Measurements from ENCODE around the gene ANKZF1. TPM values are rescaled to one million over a fixed set of nuclear protein-coding genes. Genes with fewer than 3 reads are reported as not detected.

Gene ANKZF1
- total RNA-seq, 4 donors from 2014 or later, result 31.8 to 57.6 (median 38.7) TPM

GRCh38 chr2:219250049-219250781, 20.6 kb downstream of the ANKZF1 start:
- Histone ChIP-seq H3K27ac (peak overlapping the region; percentile 54 to 72), H3K4me3 (no peak overlapping the region), H3K27me3 (peaks cover 0 to 8% of the 10 kb centered on the region in 2 donors), H3K9me3 (no peaks in the 10 kb centered on the region), H3K4me1 (peaks cover 0 to 19% of the 10 kb centered on the region in 2 donors), H3K36me3 (no peaks in the 10 kb centered on the region)
- no peak for DNase-seq
- intact Hi-C loops (cut with DNase I; ENCODE audit: low total_unique reads), result no loop called here
- no peak for TF ChIP-seq CTCF (IDR thresholded peaks at IDR 0.05)
- TF ChIP-seq POLR2A (IDR thresholded peaks at IDR 0.05), result no peak

- no peak for TF ChIP-seq POLR2A (IDR thresholded peaks at IDR 0.05)
- no peak for TF ChIP-seq CTCF (IDR thresholded peaks at IDR 0.05)
- Histone ChIP-seq H3K4me3 (no peak overlapping the region), H3K36me3 (no peaks in the 10 kb centered on the region), H3K9me3 (no peaks in the 10 kb centered on the region), H3K27ac (no peak overlapping the region), H3K4me1 (peaks cover 0 to 11% of the 10 kb centered on the region in 2 donors), H3K27me3 (peaks cover 0 to 17% of the 10 kb centered on the region in 2 donors)
- intact Hi-C loops (cut with DNase I; ENCODE audit: low total_unique reads), result no loop called here
- DNase-seq, result no peak
Observed at GRCh38 chr2:219251656-219252055, 22.1 kb downstream of the ANKZF1 start.

- intact Hi-C loops (cut with DNase I; ENCODE audit: low total_unique reads), result no loop called here
- Histone ChIP-seq H3K27me3 (peaks cover 0 to 17% of the 10 kb centered on the region in 2 donors), H3K9me3 (no peaks in the 10 kb centered on the region), H3K27ac (peak overlapping the region; percentile 15 to 67), H3K4me1 (peaks cover 0 to 8% of the 10 kb centered on the region in 2 donors), H3K4me3 (no peak overlapping the region), H3K36me3 (no peaks in the 10 kb centered on the region)
- DNase-seq, result no peak
- TF ChIP-seq POLR2A (IDR thresholded peaks at IDR 0.05), result no peak
- TF ChIP-seq CTCF (IDR thresholded peaks at IDR 0.05), result no peak
Observed at GRCh38 chr2:219252084-219252483, 22.5 kb downstream of the ANKZF1 start.

- intact Hi-C loops (cut with DNase I; ENCODE audit: low total_unique reads), result no loop called here
- peaks cover 0 to 17% of the 10 kb centered on the region in 2 donors for H3K27me3 ChIP-seq
- H3K4me3 ChIP-seq, result peak overlapping the region; percentile 55 to 56
- H3K9me3 ChIP-seq, result no peaks in the 10 kb centered on the region
- no peaks in the 10 kb centered on the region for H3K36me3 ChIP-seq
- H3K4me1 ChIP-seq, result peaks cover 0 to 8% of the 10 kb centered on the region in 2 donors
- TF ChIP-seq POLR2A (IDR thresholded peaks at IDR 0.05) (no peak), CTCF (IDR thresholded peaks at IDR 0.05) (no peak)
- peak overlapping the region; percentile 15 to 67 for H3K27ac ChIP-seq
- DNase-seq, result no peak
Observed at GRCh38 chr2:219252570-219252899, 22.9 kb downstream of the ANKZF1 start.

- Histone ChIP-seq H3K27me3 (peaks cover 0 to 17% of the 10 kb centered on the region in 2 donors), H3K4me3 (peak within 1 kb of the TSS; percentile 55 to 56), H3K36me3 (no peaks in the 10 kb centered on the region), H3K4me1 (peaks cover 0 to 8% of the 10 kb centered on the region in 2 donors), H3K27ac (peak within 1 kb of the TSS; percentile 15 to 67), H3K9me3 (no peaks in the 10 kb centered on the region)
- peak in 1 of 2 donors; percentile 33 for DNase-seq
- intact Hi-C loops (cut with DNase I; ENCODE audit: low total_unique reads), result no loop called here
- TF ChIP-seq CTCF (IDR thresholded peaks at IDR 0.05), result no peak
- TF ChIP-seq POLR2A (IDR thresholded peaks at IDR 0.05), result no peak
Observed at GRCh38 chr2:219252900-219253752, 23.5 kb downstream of the ANKZF1 start, which contains the start of gene TUBA4B. TSS of gene TUBA4B (plus strand) at chr2:219253243. CDS start at chr2:219253408, 165 bp downstream.
